ENCODE measurements around the gene TEX52.

GRCh38 chr12:2895051-2895451, 38.2 kb upstream of the TEX52 start:
- TF ChIP-seq POLR2A (IDR thresholded peaks at IDR 0.05; ENCODE audit: low read length) = no peak
- TF ChIP-seq GATA1 (IDR thresholded peaks at IDR 0.05; ENCODE audit: low read depth, low read length) = no peak

Data from erythroblast (primary cell).